Astrocyte (in vitro differentiated cells and primary cell): ENCODE results near the gene SPIRE1.

ENCODE experiments used
- EZH2 ChIP-seq: IDR thresholded peaks from 2 replicates; pipeline ENCODE4 v1.6.1; 2012; ENCODE audit warnings: mild to moderate bottlenecking, low read length, inconsistent platforms; ENCODE audit not compliant: insufficient read depth
- TF ChIP-seq, protein P1 (sequence below): IDR thresholded peaks from 2 replicates; pipeline ENCODE4 v1.5.1; 2011; ENCODE audit warnings: low read depth, mild to moderate bottlenecking, inconsistent platforms, low read length, moderate library complexity; ENCODE audit not compliant: insufficient read depth

DNA sequence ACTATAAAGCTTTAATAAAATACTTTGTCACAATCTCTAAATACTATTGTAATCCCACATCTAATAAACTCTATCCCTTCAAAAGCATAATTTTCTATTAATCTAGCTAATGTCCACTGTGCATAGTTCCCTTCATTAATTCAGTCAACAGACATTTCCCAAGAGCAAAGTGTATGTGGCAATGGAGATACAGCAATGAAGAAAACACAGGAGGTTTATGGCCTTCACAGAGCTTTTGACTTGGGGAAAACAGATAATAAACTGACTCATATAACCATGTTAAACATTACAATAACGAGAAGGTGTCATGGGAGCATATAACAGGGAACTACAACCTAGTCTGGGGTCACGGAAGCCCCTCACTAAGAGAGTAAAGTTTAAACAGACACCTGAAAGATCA, 86.3 kb downstream of the SPIRE1 start:
- TF ChIP-seq EZH2, result no peak
- TF ChIP-seq, protein P1, sequence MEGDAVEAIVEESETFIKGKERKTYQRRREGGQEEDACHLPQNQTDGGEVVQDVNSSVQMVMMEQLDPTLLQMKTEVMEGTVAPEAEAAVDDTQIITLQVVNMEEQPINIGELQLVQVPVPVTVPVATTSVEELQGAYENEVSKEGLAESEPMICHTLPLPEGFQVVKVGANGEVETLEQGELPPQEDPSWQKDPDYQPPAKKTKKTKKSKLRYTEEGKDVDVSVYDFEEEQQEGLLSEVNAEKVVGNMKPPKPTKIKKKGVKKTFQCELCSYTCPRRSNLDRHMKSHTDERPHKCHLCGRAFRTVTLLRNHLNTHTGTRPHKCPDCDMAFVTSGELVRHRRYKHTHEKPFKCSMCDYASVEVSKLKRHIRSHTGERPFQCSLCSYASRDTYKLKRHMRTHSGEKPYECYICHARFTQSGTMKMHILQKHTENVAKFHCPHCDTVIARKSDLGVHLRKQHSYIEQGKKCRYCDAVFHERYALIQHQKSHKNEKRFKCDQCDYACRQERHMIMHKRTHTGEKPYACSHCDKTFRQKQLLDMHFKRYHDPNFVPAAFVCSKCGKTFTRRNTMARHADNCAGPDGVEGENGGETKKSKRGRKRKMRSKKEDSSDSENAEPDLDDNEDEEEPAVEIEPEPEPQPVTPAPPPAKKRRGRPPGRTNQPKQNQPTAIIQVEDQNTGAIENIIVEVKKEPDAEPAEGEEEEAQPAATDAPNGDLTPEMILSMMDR, result no peak
